ENCODE results near the gene CDH22.
A peak's percentile ranks its signal among the peaks of the same experiment; 100 is the strongest.

Gene CDH22

DNA sequence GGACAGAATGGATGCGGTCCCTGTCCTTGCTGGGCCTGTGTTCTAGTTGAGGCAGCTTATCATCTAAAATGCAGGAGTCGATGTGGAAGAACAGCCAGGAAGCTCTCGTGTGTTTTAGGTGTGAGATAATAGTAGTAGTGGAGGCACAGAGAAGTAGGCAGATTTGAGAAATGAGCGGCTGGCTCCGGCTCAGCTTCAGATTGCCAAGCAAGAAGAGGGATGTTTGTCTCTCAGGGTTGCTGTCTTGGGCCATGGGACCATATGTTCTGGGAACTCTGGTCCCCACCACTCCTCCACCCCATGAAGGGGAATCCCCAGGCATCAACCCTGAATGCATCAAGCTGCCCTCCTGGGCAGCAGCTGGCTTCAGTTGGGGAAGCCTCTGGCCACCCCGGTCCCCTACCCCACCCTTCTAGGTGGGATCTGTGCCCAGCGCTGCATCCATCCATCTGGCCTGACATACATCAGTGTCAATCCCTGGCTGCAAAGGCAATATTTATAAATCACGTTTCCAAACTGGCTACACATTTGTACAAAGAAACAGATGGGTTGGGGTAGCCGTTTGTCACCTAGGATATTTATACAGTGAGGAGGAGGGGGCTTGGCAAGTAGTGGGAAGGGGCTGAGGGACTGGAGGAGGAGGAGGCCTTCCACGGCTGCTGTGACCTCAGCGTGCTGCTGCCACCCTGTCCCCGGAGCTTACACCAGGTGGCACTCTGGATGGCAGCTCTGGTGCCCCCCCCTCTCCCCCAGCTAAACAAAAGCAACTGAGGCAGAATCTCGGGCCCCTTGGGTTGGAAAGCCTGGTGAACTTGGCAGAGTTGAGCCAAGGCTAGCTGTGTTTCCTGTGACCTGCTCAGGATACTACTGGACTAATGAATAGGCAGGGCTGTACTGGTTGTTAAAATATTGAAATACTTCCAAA lies 125.8 kb downstream of the CDH22 start:
- Histone ChIP-seq H4K8ac (ENCODE audit: low read depth, low read length) (no peak overlapping the region), H3K9ac (ENCODE audit: low read length) (no peak overlapping the region), H3K4ac (ENCODE audit: low read depth, low read length) (no peak overlapping the region), H3K4me2 (ENCODE audit: low read length) (no peak overlapping the region), H3K79me2 (ENCODE audit: control insufficient read depth, insufficient read depth, low read length) (no peaks in the 10 kb centered on the region), H3K18ac (ENCODE audit: low read length) (no peak overlapping the region), H4K5ac (ENCODE audit: low read length) (no peak overlapping the region), H3K27me3 (ENCODE audit: insufficient read depth, low read length, poor library complexity) (no peaks in the 10 kb centered on the region), H3K36me3 (ENCODE audit: control insufficient read depth, insufficient read depth, low read length) (no peaks in the 10 kb centered on the region), H2BK120ac (ENCODE audit: low read depth, low read length) (no peak overlapping the region), H3K27ac (ENCODE audit: low read depth, low read length) (no peak overlapping the region), H3K4me1 (ENCODE audit: control insufficient read depth, low read depth, low read length) (no peaks in the 10 kb centered on the region), H3K4me3 (ENCODE audit: low read length) (no peak overlapping the region), H2BK15ac (replicated peaks; ENCODE audit: low read depth) (no peak overlapping the region), H3K79me1 (ENCODE audit: low read length) (no peaks in the 10 kb centered on the region), H2AK5ac (ENCODE audit: low read length) (no peak overlapping the region), H3K23ac (ENCODE audit: low read length) (no peak overlapping the region), H3K56ac (ENCODE audit: low read length) (no peak overlapping the region), H2BK5ac (ENCODE audit: low read length) (no peak overlapping the region)
- no CpG with 5 or more reads among the region's 13 CpGs for WGBS (ENCODE audit: extremely low coverage, insufficient coverage, low lambda C conversion rate)
- no peak for DNase-seq

GRCh38 chr20:46179862-46180261 lies 128.4 kb downstream of the CDH22 start:
- Histone ChIP-seq H3K4me1 (ENCODE audit: control insufficient read depth, low read depth, low read length) (no peaks in the 10 kb centered on the region), H4K5ac (ENCODE audit: low read length) (no peak overlapping the region), H2BK120ac (ENCODE audit: low read depth, low read length) (no peak overlapping the region), H3K18ac (ENCODE audit: low read length) (no peak overlapping the region), H3K4me3 (ENCODE audit: low read length) (no peak overlapping the region), H3K9ac (ENCODE audit: low read length) (no peak overlapping the region), H3K79me1 (ENCODE audit: low read length) (no peaks in the 10 kb centered on the region), H3K79me2 (ENCODE audit: control insufficient read depth, insufficient read depth, low read length) (no peaks in the 10 kb centered on the region), H2BK5ac (ENCODE audit: low read length) (no peak overlapping the region), H3K27ac (ENCODE audit: low read depth, low read length) (no peak overlapping the region), H3K4me2 (ENCODE audit: low read length) (no peak overlapping the region), H2AK5ac (ENCODE audit: low read length) (no peak overlapping the region), H4K8ac (ENCODE audit: low read depth, low read length) (no peak overlapping the region), H3K36me3 (ENCODE audit: control insufficient read depth, insufficient read depth, low read length) (no peaks in the 10 kb centered on the region), H2BK15ac (replicated peaks; ENCODE audit: low read depth) (no peak overlapping the region), H3K56ac (ENCODE audit: low read length) (no peak overlapping the region), H3K23ac (ENCODE audit: low read length) (no peak overlapping the region), H3K4ac (ENCODE audit: low read depth, low read length) (no peak overlapping the region), H3K27me3 (ENCODE audit: insufficient read depth, low read length, poor library complexity) (peaks cover 3% of the 10 kb centered on the region)
- WGBS (ENCODE audit: extremely low coverage, insufficient coverage, low lambda C conversion rate) = no CpG with 5 or more reads among the region's 8 CpGs
- DNase-seq = no peak

DNA sequence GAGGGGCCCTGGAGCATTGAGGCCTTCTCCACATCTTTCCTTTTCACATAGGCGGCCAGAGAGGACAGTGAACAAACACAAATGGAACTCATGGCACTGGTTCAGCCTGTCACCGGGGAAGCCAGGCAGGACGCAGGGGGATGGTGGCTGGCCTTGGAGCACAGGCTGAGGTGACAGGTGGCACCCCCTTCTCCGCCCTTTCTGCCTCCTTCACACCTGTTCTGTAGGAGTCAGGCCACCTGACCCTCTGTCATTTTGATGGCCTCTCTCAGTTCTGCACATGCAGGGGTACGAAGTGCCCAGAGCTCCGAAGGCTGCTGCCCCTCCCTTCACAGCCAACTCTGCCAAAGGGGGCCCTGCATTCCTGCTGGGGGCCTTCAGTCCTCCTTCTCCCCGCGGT lies 129.4 kb downstream of the CDH22 start:
- Histone ChIP-seq H3K4me1 (ENCODE audit: control insufficient read depth, low read depth, low read length) (no peaks in the 10 kb centered on the region), H3K27ac (ENCODE audit: low read depth, low read length) (no peak overlapping the region), H3K36me3 (ENCODE audit: control insufficient read depth, insufficient read depth, low read length) (no peaks in the 10 kb centered on the region), H3K9ac (ENCODE audit: low read length) (no peak overlapping the region), H2BK120ac (ENCODE audit: low read depth, low read length) (no peak overlapping the region), H3K4me3 (ENCODE audit: low read length) (no peak overlapping the region), H2AK5ac (ENCODE audit: low read length) (no peak overlapping the region), H3K79me2 (ENCODE audit: control insufficient read depth, insufficient read depth, low read length) (no peaks in the 10 kb centered on the region), H3K18ac (ENCODE audit: low read length) (no peak overlapping the region), H3K4me2 (ENCODE audit: low read length) (no peak overlapping the region), H3K27me3 (ENCODE audit: insufficient read depth, low read length, poor library complexity) (peaks cover 7% of the 10 kb centered on the region), H2BK5ac (ENCODE audit: low read length) (no peak overlapping the region), H4K8ac (ENCODE audit: low read depth, low read length) (no peak overlapping the region), H2BK15ac (replicated peaks; ENCODE audit: low read depth) (no peak overlapping the region), H3K4ac (ENCODE audit: low read depth, low read length) (no peak overlapping the region), H4K5ac (ENCODE audit: low read length) (no peak overlapping the region), H3K56ac (ENCODE audit: low read length) (no peak overlapping the region), H3K79me1 (ENCODE audit: low read length) (no peaks in the 10 kb centered on the region), H3K23ac (ENCODE audit: low read length) (no peak overlapping the region)
- no peak for DNase-seq
- no CpG with 5 or more reads among the region's 8 CpGs for WGBS (ENCODE audit: extremely low coverage, insufficient coverage, low lambda C conversion rate)

DNA sequence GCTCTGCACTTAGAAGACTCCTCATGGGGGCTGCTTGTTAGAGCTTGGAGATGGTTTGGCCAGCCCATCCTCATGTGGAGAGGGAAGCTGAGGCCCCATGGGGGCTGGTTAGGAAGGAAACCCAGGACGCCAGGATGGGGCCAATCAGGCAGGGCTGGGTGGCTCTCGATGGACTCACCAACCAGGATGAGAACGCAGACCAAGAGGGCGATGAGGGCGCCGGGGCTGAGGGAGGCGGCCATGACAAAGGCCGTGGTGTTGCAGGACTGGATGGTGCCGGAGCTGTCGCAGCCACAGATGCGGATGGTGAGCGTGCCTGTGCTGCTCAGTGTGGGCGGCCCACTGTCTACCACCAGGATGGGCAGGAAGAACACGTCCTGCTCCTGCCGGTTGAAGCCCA lies 130.5 kb downstream of the CDH22 start:
- no peaks in the 10 kb centered on the region for H3K36me3 ChIP-seq (ENCODE audit: control insufficient read depth, insufficient read depth, low read length)
- no peak overlapping the region for H2AK5ac ChIP-seq (ENCODE audit: low read length)
- H3K56ac ChIP-seq (ENCODE audit: low read length) = peak overlapping the region; percentile 56
- no peak overlapping the region for H3K4me3 ChIP-seq (ENCODE audit: low read length)
- H3K9ac ChIP-seq (ENCODE audit: low read length) = no peak overlapping the region
- no peak overlapping the region for H3K23ac ChIP-seq (ENCODE audit: low read length)
- H4K8ac ChIP-seq (ENCODE audit: low read depth, low read length) = no peak overlapping the region
- H2BK5ac ChIP-seq (ENCODE audit: low read length) = no peak overlapping the region
- H3K79me1 ChIP-seq (ENCODE audit: low read length) = no peaks in the 10 kb centered on the region
- peaks cover 12% of the 10 kb centered on the region for H3K27me3 ChIP-seq (ENCODE audit: insufficient read depth, low read length, poor library complexity)
- H3K4me1 ChIP-seq (ENCODE audit: control insufficient read depth, low read depth, low read length) = no peaks in the 10 kb centered on the region
- no peak overlapping the region for H3K27ac ChIP-seq (ENCODE audit: low read depth, low read length)
- no peak overlapping the region for H2BK120ac ChIP-seq (ENCODE audit: low read depth, low read length)
- DNase-seq = no peak
- H3K4me2 ChIP-seq (ENCODE audit: low read length) = no peak overlapping the region
- H3K18ac ChIP-seq (ENCODE audit: low read length) = no peak overlapping the region
- H3K4ac ChIP-seq (ENCODE audit: low read depth, low read length) = no peak overlapping the region
- H2BK15ac ChIP-seq (replicated peaks; ENCODE audit: low read depth) = no peak overlapping the region
- no CpG with 5 or more reads among the region's 15 CpGs for WGBS (ENCODE audit: extremely low coverage, insufficient coverage, low lambda C conversion rate)
- H3K79me2 ChIP-seq (ENCODE audit: control insufficient read depth, insufficient read depth, low read length) = no peaks in the 10 kb centered on the region
- no peak overlapping the region for H4K5ac ChIP-seq (ENCODE audit: low read length)

GRCh38 chr20:46176739-46177378 lies 131.4 kb downstream of the CDH22 start:
- Histone ChIP-seq H3K4me2 (ENCODE audit: low read length) (no peak overlapping the region), H2BK15ac (replicated peaks; ENCODE audit: low read depth) (no peak overlapping the region), H2BK5ac (ENCODE audit: low read length) (no peak overlapping the region), H3K36me3 (ENCODE audit: control insufficient read depth, insufficient read depth, low read length) (no peaks in the 10 kb centered on the region), H3K4me3 (ENCODE audit: low read length) (no peak overlapping the region), H3K56ac (ENCODE audit: low read length) (no peak overlapping the region), H3K27ac (ENCODE audit: low read depth, low read length) (no peak overlapping the region), H3K23ac (ENCODE audit: low read length) (no peak overlapping the region), H3K4me1 (ENCODE audit: control insufficient read depth, low read depth, low read length) (no peaks in the 10 kb centered on the region), H3K27me3 (ENCODE audit: insufficient read depth, low read length, poor library complexity) (peaks cover 13% of the 10 kb centered on the region), H4K8ac (ENCODE audit: low read depth, low read length) (no peak overlapping the region), H3K18ac (ENCODE audit: low read length) (no peak overlapping the region), H3K4ac (ENCODE audit: low read depth, low read length) (no peak overlapping the region), H4K5ac (ENCODE audit: low read length) (no peak overlapping the region), H3K79me2 (ENCODE audit: control insufficient read depth, insufficient read depth, low read length) (no peaks in the 10 kb centered on the region), H2BK120ac (ENCODE audit: low read depth, low read length) (no peak overlapping the region), H3K79me1 (ENCODE audit: low read length) (no peaks in the 10 kb centered on the region), H2AK5ac (ENCODE audit: low read length) (no peak overlapping the region), H3K9ac (ENCODE audit: low read length) (no peak overlapping the region)
- DNase-seq = no peak
- no CpG with 5 or more reads among the region's 13 CpGs for WGBS (ENCODE audit: extremely low coverage, insufficient coverage, low lambda C conversion rate)
